Measurements from ENCODE around the gene COL5A1.
"Not testable (repeated sequence)": the region's sequence is repeated elsewhere in the genome, so short reads cannot be mapped to it uniquely, and the experiment has no call there.

DNA sequence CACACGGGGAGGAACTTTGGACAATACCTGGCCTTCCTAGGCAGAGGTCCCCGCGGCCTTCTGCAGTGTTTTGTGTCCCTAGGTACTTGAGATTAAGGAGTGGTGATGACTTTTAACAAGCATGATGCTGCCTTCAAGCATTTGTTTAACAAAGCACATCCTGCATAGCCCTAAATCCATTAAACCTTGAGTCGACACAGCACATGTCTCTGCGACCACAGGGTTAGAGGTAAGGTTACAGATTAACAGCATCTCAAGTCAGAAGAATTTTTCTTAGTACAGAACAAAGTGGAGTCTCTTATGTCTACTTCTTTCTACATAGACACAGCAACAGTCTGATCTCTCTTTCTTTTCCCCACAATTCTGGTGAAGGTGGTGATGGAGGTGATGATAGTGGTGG is 73.9 kb downstream of the COL5A1 start:
- TF ChIP-seq CTCF, POLR2A (IDR thresholded peaks at IDR 0.05): not testable (repeated sequence)

Data from Peyer's patch (tissue), 4 donors.